Stimulated activated naive CD8-positive, alpha-beta T cell treated with anti-CD3 and anti-CD28 coated beads, Interleukin-15, Interleukin-2, amounts not matched to agents 100 U/mL and 50 U/mL, for 24 hours (primary cell): ENCODE results near the gene MINDY2.
"Not testable (repeated sequence)": the region's sequence is repeated elsewhere in the genome, so short reads cannot be mapped to it uniquely, and the experiment has no call there.

ENCODE experiments used
- ATAC-seq: fragments of 150-1000 bp; cut with Tn5 transposase; one replicate; pipeline ENCODE4 v1.10.0; 2021
- DNase-seq: peaks from one replicate; pipeline ENCODE4 v3.0.0; 2021

The MINDY2 gene

GRCh38 chr15:58833681-58834426, 62.8 kb downstream of the MINDY2 start:
- DNase-seq, ATAC-seq: not testable (repeated sequence)

GRCh38 chr15:58839485-58839884, 68.4 kb downstream of the MINDY2 start:
- ATAC-seq (no peak), DNase-seq (no peak)

- DNase-seq (no peak), ATAC-seq (no peak)
Observed at GRCh38 chr15:58840048-58840447, 68.9 kb downstream of the MINDY2 start.

GRCh38 chr15:58842713-58843396, 71.8 kb downstream of the MINDY2 start:
- ATAC-seq: no peak
- no peak for DNase-seq

- ATAC-seq, DNase-seq: not testable (repeated sequence)
Observed at GRCh38 chr15:58851205-58851604, 80.1 kb downstream of the MINDY2 start.

GRCh38 chr15:58852347-58852746, 81.2 kb downstream of the MINDY2 start:
- DNase-seq (no peak), ATAC-seq (no peak)

- no peak for DNase-seq
- ATAC-seq: no peak
Observed at GRCh38 chr15:58854593-58854992, 83.5 kb downstream of the MINDY2 start.

- DNase-seq (no peak), ATAC-seq (no peak)
Observed at GRCh38 chr15:58856086-58856485, 85.0 kb downstream of the MINDY2 start.

- not testable (repeated sequence) for DNase-seq, ATAC-seq
Observed at GRCh38 chr15:58856621-58857020, 85.5 kb downstream of the MINDY2 start.

- DNase-seq (no peak), ATAC-seq (no peak)
Observed at GRCh38 chr15:58862326-58862725, 91.2 kb downstream of the MINDY2 start.

- ATAC-seq (peak; percentile 51), DNase-seq (peak; percentile 23)
Observed at GRCh38 chr15:58864602-58865424, 93.7 kb downstream of the MINDY2 start.

GRCh38 chr15:58865425-58865880, 94.4 kb downstream of the MINDY2 start:
- DNase-seq (no peak), ATAC-seq (no peak)

- no peak for DNase-seq
- ATAC-seq: no peak
Observed at GRCh38 chr15:58867926-58868325, 96.8 kb downstream of the MINDY2 start.

GRCh38 chr15:58870451-58870850, 99.3 kb downstream of the MINDY2 start:
- ATAC-seq (no peak), DNase-seq (no peak)

- ATAC-seq (peak; percentile 52), DNase-seq (no peak)
Observed at GRCh38 chr15:58873267-58873666, 102.2 kb downstream of the MINDY2 start.

- ATAC-seq (no peak), DNase-seq (no peak)
Observed at GRCh38 chr15:58875343-58875742, 104.2 kb downstream of the MINDY2 start.

- ATAC-seq (no peak), DNase-seq (no peak)
Observed at GRCh38 chr15:58876306-58877106, 105.4 kb downstream of the MINDY2 start.

GRCh38 chr15:58877999-58878825, 107.1 kb downstream of the MINDY2 start:
- DNase-seq (no peak), ATAC-seq (no peak)

- ATAC-seq (no peak), DNase-seq (no peak)
Observed at GRCh38 chr15:58880320-58880719, 109.2 kb downstream of the MINDY2 start.

GRCh38 chr15:58882243-58882642, 111.1 kb downstream of the MINDY2 start:
- DNase-seq (no peak), ATAC-seq (no peak)

- not testable (repeated sequence) for DNase-seq, ATAC-seq
Observed at GRCh38 chr15:58883926-58884325, 112.8 kb downstream of the MINDY2 start.
